ENCODE results near the gene FBXO30.

The FBXO30 gene

DNA sequence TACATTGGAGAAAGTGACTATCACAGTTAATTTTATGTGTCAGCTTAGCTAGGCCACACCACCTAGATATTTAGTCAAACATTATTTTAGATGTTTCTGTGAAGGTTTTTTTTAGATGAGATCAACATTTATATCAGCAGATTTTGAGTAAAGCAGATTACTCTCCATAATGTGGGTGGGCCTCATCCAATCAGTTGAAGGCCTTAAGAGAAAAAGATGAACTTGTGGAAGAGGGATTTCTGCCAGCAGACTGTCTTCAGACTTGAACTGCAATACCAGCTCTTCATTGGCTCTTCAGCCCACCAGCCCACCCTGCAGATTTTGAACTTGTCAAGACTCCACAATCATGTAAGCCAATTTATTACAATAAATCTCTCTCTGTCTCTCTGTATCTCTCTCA lies 25.1 kb upstream of the FBXO30 start:
- H3K36me3 ChIP-seq = no peaks in the 10 kb centered on the region
- no peak overlapping the region for H3K4me3 ChIP-seq (ENCODE audit: low read depth in 1 of 2, low read length in 1 of 2)
- H3K27ac ChIP-seq = no peak overlapping the region
- TF ChIP-seq, protein P1, sequence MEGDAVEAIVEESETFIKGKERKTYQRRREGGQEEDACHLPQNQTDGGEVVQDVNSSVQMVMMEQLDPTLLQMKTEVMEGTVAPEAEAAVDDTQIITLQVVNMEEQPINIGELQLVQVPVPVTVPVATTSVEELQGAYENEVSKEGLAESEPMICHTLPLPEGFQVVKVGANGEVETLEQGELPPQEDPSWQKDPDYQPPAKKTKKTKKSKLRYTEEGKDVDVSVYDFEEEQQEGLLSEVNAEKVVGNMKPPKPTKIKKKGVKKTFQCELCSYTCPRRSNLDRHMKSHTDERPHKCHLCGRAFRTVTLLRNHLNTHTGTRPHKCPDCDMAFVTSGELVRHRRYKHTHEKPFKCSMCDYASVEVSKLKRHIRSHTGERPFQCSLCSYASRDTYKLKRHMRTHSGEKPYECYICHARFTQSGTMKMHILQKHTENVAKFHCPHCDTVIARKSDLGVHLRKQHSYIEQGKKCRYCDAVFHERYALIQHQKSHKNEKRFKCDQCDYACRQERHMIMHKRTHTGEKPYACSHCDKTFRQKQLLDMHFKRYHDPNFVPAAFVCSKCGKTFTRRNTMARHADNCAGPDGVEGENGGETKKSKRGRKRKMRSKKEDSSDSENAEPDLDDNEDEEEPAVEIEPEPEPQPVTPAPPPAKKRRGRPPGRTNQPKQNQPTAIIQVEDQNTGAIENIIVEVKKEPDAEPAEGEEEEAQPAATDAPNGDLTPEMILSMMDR (IDR thresholded peaks at IDR 0.05) = no peak
- no peaks in the 10 kb centered on the region for H3K27me3 ChIP-seq
- peaks cover 7 to 11% of the 10 kb centered on the region in 2 experiments for H3K4me1 ChIP-seq (ENCODE audit: control insufficient read depth in 1 of 2, insufficient read depth in 1 of 2, low read depth in 1 of 2, low read length in 1 of 2)
- H3K9me3 ChIP-seq = no peaks in the 10 kb centered on the region

DNA sequence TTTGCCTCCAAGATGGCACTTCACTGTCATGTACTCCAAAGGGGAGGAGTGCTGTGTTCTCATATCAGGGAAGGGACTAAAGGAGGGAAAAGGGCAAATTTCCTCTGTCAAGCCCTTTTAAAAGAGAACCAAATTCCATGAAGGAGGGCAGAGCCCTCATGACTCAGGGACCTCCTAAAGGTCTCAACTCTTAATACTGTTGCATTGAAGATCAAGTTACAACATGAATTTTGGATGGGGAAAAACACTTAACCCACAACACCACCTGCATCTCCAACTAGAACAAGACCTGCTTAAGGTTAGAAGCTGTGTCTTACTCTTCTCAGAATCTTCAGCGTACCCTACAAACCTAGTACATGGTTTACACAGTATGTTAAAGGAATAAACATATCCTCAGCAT lies 23.7 kb upstream of the FBXO30 start:
- TF ChIP-seq, protein P1 (IDR thresholded peaks at IDR 0.05) = no peak
- H3K9me3 ChIP-seq = no peaks in the 10 kb centered on the region
- H3K27ac ChIP-seq = no peak overlapping the region
- H3K36me3 ChIP-seq = no peaks in the 10 kb centered on the region
- no peaks in the 10 kb centered on the region for H3K27me3 ChIP-seq
- peaks cover 7 to 11% of the 10 kb centered on the region in 2 experiments for H3K4me1 ChIP-seq (ENCODE audit: control insufficient read depth in 1 of 2, insufficient read depth in 1 of 2, low read depth in 1 of 2, low read length in 1 of 2)
- no peak overlapping the region for H3K4me3 ChIP-seq (ENCODE audit: low read depth in 1 of 2, low read length in 1 of 2)

DNA sequence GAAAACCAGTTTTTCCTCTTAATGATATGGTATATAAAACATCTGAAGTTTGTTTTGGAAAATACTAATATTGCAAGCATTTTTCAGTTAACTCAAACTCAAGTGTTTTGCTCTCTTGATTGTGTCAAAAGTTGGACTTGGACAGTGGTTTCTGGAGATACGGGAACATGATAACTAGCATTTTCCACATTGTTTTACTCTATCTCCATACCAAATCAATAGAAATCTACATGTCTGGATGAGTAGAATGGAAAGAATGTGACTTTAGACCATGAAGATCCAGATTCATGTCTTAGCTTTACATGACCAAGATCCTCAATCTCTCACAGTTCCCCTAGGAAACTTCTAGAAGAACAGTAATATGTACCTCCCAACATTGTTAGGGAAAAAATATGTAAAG lies 22.2 kb upstream of the FBXO30 start:
- Histone ChIP-seq H3K27me3 (no peaks in the 10 kb centered on the region), H3K4me1 (ENCODE audit: control insufficient read depth in 1 of 2, insufficient read depth in 1 of 2, low read depth in 1 of 2, low read length in 1 of 2) (no peaks in the 10 kb centered on the region), H3K36me3 (no peaks in the 10 kb centered on the region), H3K4me3 (ENCODE audit: low read depth in 1 of 2, low read length in 1 of 2) (no peak overlapping the region), H3K27ac (no peak overlapping the region), H3K9me3 (no peaks in the 10 kb centered on the region)
- TF ChIP-seq, protein P1 (IDR thresholded peaks at IDR 0.05) = no peak

DNA sequence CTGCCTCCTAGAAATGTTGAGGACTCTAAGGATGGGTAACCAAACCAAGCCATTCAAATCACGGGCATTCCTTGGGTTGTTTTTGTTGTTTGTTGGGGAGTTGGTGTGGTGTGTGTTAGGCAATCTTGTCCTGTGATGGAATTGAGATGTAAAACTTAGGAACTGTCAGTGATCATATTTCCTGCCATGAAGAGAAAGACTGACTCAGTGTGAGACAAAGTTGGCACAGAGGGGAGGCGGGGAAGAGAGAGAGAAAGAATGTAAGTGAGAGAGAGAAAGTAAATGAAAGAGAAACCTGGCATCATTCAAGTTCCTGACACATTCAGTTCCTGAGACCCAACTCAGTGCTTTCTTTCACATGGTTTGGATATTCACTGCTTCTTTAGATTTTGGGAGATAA lies 21.6 kb upstream of the FBXO30 start:
- Histone ChIP-seq H3K36me3 (no peaks in the 10 kb centered on the region), H3K4me1 (ENCODE audit: control insufficient read depth in 1 of 2, insufficient read depth in 1 of 2, low read depth in 1 of 2, low read length in 1 of 2) (no peaks in the 10 kb centered on the region), H3K27me3 (no peaks in the 10 kb centered on the region), H3K9me3 (no peaks in the 10 kb centered on the region), H3K4me3 (ENCODE audit: low read depth in 1 of 2, low read length in 1 of 2) (no peak overlapping the region), H3K27ac (no peak overlapping the region)
- TF ChIP-seq, protein P1 (IDR thresholded peaks at IDR 0.05) = no peak

DNA sequence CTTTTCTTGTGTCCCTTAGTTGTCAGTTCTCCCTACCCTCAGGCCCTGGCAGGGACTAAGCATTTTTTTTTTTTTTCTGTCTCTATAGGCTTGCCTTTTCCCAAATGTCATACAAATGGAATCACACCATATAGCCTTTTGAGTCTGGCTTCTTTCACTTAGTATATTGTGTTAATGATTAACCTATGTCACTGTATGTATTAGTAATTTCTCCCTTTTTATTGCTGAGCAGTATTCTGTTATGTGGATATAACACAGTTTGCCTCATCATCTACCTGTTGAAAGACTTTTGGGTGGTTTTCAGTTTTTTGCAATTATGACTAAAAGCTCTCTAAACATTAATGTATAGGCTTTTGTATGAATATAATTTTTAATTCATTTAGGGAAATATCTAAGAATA lies 16.0 kb upstream of the FBXO30 start:
- TF ChIP-seq, protein P1 (IDR thresholded peaks at IDR 0.05) = no peak
- no peak overlapping the region for H3K27ac ChIP-seq

DNA sequence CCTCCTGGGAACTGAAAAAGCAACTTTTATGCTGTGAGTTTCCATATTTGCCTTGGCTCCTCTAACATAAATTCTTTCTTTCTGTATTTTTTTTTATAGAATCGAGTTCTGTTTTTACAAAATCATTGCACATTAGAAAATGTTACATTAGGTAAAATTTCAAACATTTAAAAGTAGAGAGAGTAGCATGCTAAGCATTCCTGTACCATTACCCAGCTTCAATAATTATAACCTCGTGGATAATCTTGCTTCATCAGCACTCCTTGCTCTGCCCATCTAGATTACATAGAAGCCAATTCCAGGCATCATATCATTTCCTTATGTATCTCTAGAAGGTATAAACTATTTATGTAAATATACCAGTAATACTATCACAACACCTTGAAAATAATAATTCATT lies 15.4 kb upstream of the FBXO30 start:
- Histone ChIP-seq H3K9me3 (no peaks in the 10 kb centered on the region), H3K4me3 (ENCODE audit: low read depth in 1 of 2, low read length in 1 of 2) (no peak overlapping the region), H3K27me3 (no peaks in the 10 kb centered on the region), H3K4me1 (ENCODE audit: control insufficient read depth in 1 of 2, insufficient read depth in 1 of 2, low read depth in 1 of 2, low read length in 1 of 2) (no peaks in the 10 kb centered on the region), H3K27ac (no peak overlapping the region), H3K36me3 (no peaks in the 10 kb centered on the region)
- TF ChIP-seq, protein P1 (IDR thresholded peaks at IDR 0.05) = no peak

More for the DNA sequence above, 16.0 kb upstream of the FBXO30 start:
- no peaks in the 10 kb centered on the region for H3K4me1 ChIP-seq (ENCODE audit: control insufficient read depth in 1 of 2, insufficient read depth in 1 of 2, low read depth in 1 of 2, low read length in 1 of 2)
- no peaks in the 10 kb centered on the region for H3K9me3 ChIP-seq
- no peak overlapping the region for H3K4me3 ChIP-seq (ENCODE audit: low read depth in 1 of 2, low read length in 1 of 2)
- no peaks in the 10 kb centered on the region for H3K27me3 ChIP-seq
- no peaks in the 10 kb centered on the region for H3K36me3 ChIP-seq
